Measurements from ENCODE around the gene VWA5B2.

The VWA5B2 gene

DNA sequence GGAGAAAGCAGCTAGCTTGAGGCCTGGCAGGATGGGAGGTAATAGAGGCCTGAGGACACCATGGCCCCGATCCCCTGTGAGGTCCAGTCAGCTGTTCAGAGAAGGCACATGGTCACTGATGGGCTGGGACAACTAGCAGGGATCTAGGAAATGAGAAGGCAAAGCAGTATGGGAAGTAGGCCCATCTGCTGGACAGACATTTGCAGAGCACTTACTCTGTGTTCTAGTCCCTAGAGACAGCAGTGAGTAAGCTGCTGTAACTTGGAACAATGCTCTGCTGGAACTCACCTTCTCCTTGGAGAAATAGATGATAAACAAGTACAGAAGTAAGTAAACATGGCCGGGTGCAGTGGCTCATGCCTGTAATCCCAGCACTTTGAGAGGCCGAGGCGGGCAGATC, 53.6 kb downstream of the VWA5B2 start:
- no peak for DNase-seq

DNA sequence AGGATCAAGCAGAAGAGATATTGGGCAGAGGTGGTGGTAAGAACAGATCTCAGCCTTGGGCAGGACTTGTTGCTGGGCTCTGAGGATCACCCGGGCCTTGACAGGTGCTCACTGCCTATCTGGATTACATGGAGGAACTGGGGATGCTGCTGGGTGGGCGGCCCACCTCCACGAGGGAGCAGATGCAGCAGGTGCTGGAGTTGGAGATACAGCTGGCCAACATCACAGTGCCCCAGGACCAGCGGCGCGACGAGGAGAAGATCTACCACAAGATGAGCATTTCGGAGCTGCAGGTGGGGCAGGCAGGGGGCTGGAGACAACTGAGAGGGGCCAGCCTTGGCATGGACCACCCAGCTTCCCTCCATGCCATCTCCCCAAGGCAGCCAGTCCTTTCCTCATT, 54.3 kb downstream of the VWA5B2 start:
- DNase-seq = no peak

DNA sequence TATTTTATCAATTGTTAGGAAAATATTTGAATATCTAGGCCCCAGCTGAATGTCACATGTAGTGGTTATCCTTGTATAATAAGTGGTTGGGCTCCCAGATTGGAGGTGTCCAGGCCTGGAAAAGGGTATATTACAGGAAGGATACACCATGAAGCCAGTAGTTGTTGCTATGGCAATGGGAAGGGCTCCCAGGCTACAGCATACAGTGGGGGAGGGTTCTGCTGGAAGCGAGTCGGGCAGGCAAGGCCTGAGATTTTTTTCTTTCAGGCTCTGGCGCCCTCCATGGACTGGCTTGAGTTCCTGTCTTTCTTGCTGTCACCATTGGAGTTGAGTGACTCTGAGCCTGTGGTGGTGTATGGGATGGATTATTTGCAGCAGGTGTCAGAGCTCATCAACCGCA, 55.3 kb downstream of the VWA5B2 start:
- DNase-seq = peak; percentile 79

- no peak for DNase-seq
Observed at GRCh38 chr3:184289426-184289938, 60.1 kb downstream of the VWA5B2 start.

DNA sequence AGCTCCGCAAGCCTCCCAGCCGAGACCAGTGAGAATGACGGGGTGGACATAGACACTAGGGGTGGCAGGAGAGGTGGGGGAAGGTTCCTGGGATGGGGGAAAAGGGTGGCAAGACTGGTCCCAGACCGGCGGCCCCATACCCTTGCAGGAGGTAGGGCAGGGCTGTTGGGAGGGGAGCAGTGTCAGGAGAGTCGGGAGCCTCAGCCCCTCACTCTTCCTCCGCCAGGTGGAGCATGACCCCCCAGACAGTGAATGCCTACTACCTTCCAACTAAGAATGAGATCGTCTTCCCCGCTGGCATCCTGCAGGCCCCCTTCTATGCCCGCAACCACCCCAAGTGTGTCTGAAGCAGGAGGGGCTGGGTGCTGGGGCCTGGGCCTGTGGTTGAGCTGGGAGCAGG, 60.9 kb downstream of the VWA5B2 start:
- DNase-seq = no peak

GRCh38 chr3:184291044-184291737, 61.8 kb downstream of the VWA5B2 start:
- no peak for DNase-seq

Measured in left hindlimb (tissue), 1 donor.